Amniotic epithelial cell (primary cell): ENCODE results near the gene DTNA.

Experiments
- DNase-seq: peaks from one replicate; pipeline ENCODE4 v3.0.0-alpha.2; 2010; ENCODE audit warnings: low read depth

The DTNA gene

GRCh38 chr18:34936772-34937171, 226.7 kb downstream of the DTNA start:
- DNase-seq, result no peak

- no peak for DNase-seq
These were observed 228.0 kb downstream of the DTNA start for GRCh38 chr18:34938090-34938489.
